Activated CD8-positive, alpha-beta memory T cell treated with anti-CD3 and anti-CD28 coated beads, Interleukin-2, amount 50 U/mL, for 4 hours (primary cell): ENCODE results near the gene SMAP2.
A peak's percentile ranks its signal among the peaks of the same experiment; 100 is the strongest.
"Not testable (repeated sequence)": the region's sequence is repeated elsewhere in the genome, so short reads cannot be mapped to it uniquely, and the experiment has no call there.

Experiments
- DNase-seq: peaks from one replicate; pipeline ENCODE4 v3.0.0-alpha.2; 2020

SMAP2 gene

DNA sequence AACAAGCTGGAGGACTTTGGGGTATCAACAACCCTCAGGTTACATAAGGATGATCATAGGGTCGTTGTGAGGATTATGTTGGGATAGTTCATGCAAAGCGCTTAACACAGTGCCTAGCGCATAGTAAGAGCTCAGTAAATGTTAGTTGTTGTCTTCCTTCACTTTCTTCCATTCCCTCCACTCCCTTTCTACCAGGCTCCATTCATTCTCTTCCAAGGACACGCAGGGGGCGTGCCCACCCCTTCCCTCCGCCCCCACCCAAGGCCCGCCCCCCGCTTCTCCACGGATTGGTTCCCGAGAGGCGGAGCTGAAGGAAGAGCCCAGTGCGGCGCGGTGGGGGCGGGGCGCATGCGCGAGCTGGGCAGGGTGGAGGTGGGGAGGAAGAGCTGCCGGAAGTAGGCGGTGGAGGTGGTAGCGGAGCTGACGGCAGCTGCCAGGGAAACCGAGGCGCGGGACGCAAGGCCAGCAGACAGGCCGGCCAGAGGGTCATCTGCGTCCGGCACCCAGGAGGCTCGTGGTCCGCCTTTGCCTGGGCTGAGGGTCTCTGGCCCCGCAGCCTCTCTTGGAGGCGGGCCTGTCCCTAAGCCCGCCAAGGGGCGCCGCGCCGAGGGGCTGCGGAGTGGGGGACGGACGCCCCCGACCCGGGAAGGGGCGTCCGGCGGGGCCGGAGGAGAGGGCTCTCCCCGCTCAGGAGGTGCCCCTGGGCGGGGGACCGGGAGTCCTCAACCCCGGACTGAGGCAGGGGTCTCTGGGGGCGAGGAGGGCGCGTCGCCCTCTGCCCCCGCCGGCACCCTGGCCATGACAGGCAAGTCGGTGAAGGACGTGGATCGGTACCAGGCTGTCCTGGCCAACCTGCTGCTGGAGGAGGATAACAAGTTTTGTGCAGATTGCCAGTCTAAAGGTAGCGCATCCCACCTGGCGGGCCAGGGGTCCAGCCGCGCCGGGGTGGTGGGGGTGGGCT, at the start of gene SMAP2:
TSS of gene SMAP2 (plus strand) at position 405 of the 961 bp plus-strand sequence. CDS start at position 799, 394 bp downstream.
- DNase-seq: peak; percentile 95

GRCh38 chr1:40331403-40331802, 42.1 kb upstream of the SMAP2 start:
- DNase-seq: not testable (repeated sequence)

GRCh38 chr1:40332695-40333094, 40.8 kb upstream of the SMAP2 start:
- no peak for DNase-seq

- no peak for DNase-seq
These were observed 36.1 kb upstream of the SMAP2 start for GRCh38 chr1:40337443-40337842.

GRCh38 chr1:40338745-40339419, 34.6 kb upstream of the SMAP2 start:
- peak; percentile 94 for DNase-seq

- no peak for DNase-seq
These were observed 33.9 kb upstream of the SMAP2 start for GRCh38 chr1:40339420-40340323.

- DNase-seq: no peak
These were observed 31.8 kb upstream of the SMAP2 start for GRCh38 chr1:40341491-40342380.

DNA sequence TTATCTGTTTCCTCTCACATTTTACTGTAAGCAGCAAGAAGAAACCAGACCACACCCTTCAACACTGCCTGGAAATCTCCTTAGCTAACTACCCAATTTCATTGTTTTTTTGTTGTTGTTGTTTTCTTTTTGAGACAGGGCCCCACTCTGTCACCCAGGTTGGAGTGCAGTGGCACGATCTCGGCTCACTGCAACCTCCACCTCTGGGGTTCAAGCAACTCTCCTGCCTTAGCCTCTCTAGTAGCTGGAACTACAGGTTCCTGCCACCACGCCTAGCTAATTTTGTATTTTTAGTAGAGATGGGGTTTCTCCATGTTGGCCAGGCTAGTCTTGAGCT, 31.2 kb upstream of the SMAP2 start:
- DNase-seq: not testable (repeated sequence)

GRCh38 chr1:40344597-40344996, 28.9 kb upstream of the SMAP2 start:
- DNase-seq: peak; percentile 28

GRCh38 chr1:40350391-40350790, 23.1 kb upstream of the SMAP2 start:
- no peak for DNase-seq

DNA sequence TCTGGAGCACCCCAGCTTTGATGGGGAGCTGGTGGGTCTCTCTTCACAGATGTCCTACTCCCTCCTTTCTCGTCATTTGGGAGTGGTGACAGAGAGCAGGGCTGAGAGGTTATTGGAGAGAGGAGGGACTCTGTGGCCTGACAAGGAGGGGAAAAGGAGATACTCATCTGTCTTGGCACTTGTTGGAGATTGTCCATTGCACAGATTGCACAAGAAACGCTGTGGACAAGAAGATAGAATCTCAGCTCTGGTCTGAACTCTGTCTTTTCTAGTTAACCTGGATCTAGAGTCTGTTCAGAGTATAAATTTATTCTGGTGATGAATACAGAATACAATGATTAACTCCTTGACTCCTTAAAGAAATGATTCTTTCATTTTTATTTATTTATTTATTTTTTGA, 22.4 kb upstream of the SMAP2 start:
- DNase-seq: no peak

DNA sequence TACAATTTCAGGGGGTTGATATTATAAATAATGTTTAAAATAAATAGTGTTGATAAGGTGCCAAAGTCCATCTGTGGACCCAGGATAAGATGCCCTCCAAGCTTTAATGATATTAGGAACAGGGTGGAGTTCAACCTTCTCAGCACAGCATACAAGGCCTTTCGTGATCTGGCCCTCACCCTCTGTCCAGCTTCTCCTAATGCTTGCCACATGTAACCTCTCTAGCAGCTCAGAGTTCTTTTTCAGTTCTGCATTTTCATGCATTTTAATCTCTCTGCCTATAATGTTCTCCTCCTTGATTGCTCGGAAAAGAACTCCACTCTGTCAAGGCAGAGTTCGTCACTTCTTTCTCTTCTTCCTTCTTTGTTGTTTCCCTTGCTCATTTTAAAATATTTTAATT, 21.4 kb upstream of the SMAP2 start:
- no peak for DNase-seq

DNA sequence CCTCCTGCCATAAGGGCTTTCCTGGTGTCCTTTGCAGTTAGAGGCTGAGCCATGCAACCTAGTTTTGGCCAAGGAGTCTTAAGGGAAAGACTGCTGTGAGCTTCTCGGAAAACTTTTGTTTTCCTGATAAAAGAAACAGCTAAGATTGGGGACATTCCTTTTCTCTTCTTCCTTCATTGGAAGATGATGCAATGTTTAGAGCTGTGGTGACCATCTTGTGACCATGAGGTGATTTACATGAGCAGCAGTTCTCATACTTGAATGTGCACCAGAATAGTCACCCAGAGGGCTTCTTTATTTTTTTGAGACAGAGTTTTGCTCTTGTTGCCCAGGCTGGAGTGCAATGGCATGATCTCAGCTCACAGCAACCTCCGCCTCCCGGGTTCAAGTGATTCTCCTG, 20.4 kb upstream of the SMAP2 start:
- DNase-seq: no peak

DNA sequence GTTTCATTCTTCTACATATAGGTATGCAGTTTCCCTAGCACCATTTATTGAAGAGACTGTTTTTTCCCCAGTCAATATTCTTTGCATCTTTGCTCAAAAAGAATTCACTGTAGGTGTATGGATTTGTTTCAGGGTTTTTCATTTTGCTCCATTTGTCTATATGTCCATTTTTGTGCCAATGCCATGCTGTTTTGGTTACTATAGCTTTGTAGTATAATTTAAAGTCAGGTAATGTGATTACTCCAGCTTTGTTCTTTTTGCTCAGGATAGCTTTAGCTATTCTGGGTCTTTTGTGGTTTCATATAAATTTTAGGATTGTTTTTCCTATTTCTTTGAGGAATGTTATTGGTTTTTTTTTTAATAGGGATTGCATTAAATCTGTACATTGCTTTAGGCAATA, 15.9 kb upstream of the SMAP2 start:
- no peak for DNase-seq

GRCh38 chr1:40360631-40361030, 12.9 kb upstream of the SMAP2 start:
- no peak for DNase-seq

DNA sequence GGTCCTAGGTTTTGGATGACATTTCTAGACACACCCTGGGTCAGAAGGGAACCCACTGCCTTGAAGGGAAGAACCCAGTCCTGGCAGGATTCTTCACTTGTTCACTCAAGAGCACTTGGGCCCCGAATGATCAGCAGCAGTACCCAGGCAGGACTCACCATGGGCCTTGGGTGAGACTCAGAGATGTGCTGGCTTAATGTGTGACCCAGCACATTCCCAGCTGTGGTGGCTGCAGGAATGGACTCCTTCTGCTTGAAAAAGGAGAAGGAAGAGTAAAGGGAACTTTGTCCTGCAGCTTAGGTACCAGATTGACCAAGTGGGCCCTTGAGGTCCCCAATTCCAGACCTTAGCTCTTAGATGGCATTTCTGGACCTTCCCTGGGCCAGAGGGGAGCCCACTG, 12.3 kb upstream of the SMAP2 start:
- DNase-seq: no peak

DNA sequence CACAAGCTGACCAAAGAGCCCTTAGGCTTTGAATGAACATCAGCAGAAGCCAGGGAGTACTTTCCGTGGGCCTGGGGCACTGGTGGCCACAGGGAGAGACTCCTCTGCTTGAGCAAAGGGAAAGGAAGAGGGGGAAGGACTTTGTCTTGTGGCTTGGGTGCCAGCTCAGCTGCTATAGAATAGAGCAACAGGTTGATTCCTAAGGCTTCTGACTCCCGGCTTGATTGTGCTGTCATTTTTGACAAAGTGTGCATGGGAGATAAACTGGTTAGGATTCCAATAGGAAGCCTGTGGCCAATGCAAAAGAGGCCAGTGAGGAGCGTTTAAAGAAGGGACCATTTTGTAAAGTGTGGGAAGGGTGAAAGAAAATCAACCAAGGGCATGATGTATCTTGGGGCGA, 11.9 kb upstream of the SMAP2 start:
- no peak for DNase-seq

GRCh38 chr1:40362199-40362598, 11.3 kb upstream of the SMAP2 start:
- no peak for DNase-seq

- DNase-seq: no peak
These were observed 10.8 kb upstream of the SMAP2 start for GRCh38 chr1:40362699-40363098.

DNA sequence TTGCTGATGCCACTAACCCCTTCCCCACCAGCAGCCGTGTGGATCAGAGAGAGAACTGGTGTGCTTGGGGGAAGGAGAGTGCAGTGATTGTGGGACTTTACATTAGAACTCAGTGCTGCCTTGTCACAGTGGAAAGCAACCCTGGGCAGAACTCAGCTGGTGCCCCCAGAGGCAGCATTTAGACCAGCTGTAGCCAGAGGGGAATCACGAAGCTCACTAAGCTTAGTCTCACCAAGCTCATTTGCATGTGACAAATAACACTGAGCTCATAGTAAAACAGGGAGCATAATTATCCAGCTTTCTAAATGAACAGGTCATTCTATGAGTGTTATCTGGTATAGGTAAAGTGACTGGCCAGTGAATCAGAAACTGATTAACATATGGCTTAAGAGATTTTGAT, 9.8 kb upstream of the SMAP2 start:
- DNase-seq: no peak

- DNase-seq: no peak
These were observed 1.7 kb upstream of the SMAP2 start for GRCh38 chr1:40371707-40372258.
